A673 (cell line): ENCODE measurements around the gene ARHGAP15. TPM values are rescaled to one million over a fixed set of nuclear protein-coding genes. Genes with fewer than 3 reads are reported as not detected.

ENCODE experiments used
- BruUV-seq: library from RNA; stranded (reverse); fragments of 400-500 nt; replicated peaks from 2 replicates; lab custom pipeline; 2021; lab: Mats Ljungman, UMichigan
- CTCF ChIA-PET: fragments of 300-600 bp; sonication (Branson Sonifier 250); formaldehyde crosslinking; loops from one replicate; lab custom pipeline; 2022; ENCODE audit warnings: antibody characterized with exemption; lab: Charles Lee
- POLR2A ChIA-PET: fragments of 300-600 bp; sonication (Branson Sonifier 250); formaldehyde crosslinking; loops from one replicate; lab custom pipeline; 2022; ENCODE audit warnings: antibody characterized with exemption; ENCODE audit not compliant: low non-redundant PET; lab: Charles Lee
- DNase-seq: peaks from one replicate; pipeline ENCODE4 v3.0.0-alpha.2; 2015; ENCODE audit warnings: low spot score
- H3K27ac ChIP-seq: fragments of 200-600 bp; sonication (generic); 2 replicates; pipeline ENCODE4 v1.5.1; 2016; ENCODE audit warnings: mixed run types, low read depth, mild to moderate bottlenecking, mixed read lengths, antibody characterized with exemption, low read length; ENCODE audit not compliant: poor library complexity, severe bottlenecking
- H3K27me3 ChIP-seq: fragments of 200-600 bp; sonication (generic); replicated peaks from 2 replicates; pipeline ENCODE4 v1.6.1; 2017; ENCODE audit warnings: mixed run types, low read depth, mild to moderate bottlenecking, mixed read lengths, antibody characterized with exemption, low read length; ENCODE audit not compliant: insufficient read depth, poor library complexity
- H3K36me3 ChIP-seq: fragments of 200-600 bp; sonication (generic); 2 replicates; pipeline ENCODE4 v1.6.1; 2016; ENCODE audit warnings: mixed run types, mild to moderate bottlenecking, mixed read lengths, antibody characterized with exemption, low read length; ENCODE audit not compliant: insufficient read depth, poor library complexity, severe bottlenecking
- H3K4me1 ChIP-seq: fragments of 200-600 bp; sonication (generic); 2 replicates; pipeline ENCODE4 v1.6.1; 2017; ENCODE audit warnings: mixed run types, mild to moderate bottlenecking, mixed read lengths, antibody characterized with exemption, low read length; ENCODE audit not compliant: insufficient read depth, poor library complexity, severe bottlenecking
- H3K4me3 ChIP-seq: fragments of 200-600 bp; sonication (generic); 2 replicates; pipeline ENCODE4 v1.5.1; 2016; ENCODE audit warnings: low read depth, mixed run types, mild to moderate bottlenecking, mixed read lengths, low read length; ENCODE audit not compliant: poor library complexity, severe bottlenecking
- H3K9me3 ChIP-seq: fragments of 200-600 bp; sonication (generic); 2 replicates; pipeline ENCODE4 v1.6.1; 2016; ENCODE audit warnings: mixed run types, low read depth, mild to moderate bottlenecking, mixed read lengths, antibody characterized with exemption, low read length; ENCODE audit not compliant: poor library complexity, severe bottlenecking
- EZH2 ChIP-seq: fragments of 200-600 bp; sonication (generic); IDR thresholded peaks from 2 replicates; pipeline ENCODE4 v1.6.1; 2017; ENCODE audit warnings: borderline replicate concordance, low read depth, mild to moderate bottlenecking, mixed read lengths, antibody characterized with exemption, low read length; ENCODE audit not compliant: poor library complexity, severe bottlenecking
- intact Hi-C: fragments of 100-400 bp; cut with micrococcal nuclease; formaldehyde crosslinking; loops from one replicate; pipeline ENCODE4 v1.10.0; 2022; ENCODE audit not compliant: unreplicated experiment
- total RNA-seq: library from RNA; stranded (reverse); gene quantifications from 2 replicates; pipeline ENCODE4 v1.2.3, GENCODE V29; 2021
- TF ChIP-seq, protein P1 (sequence below): fragments of 300-800, 200-600 bp; sonication (generic); conservative IDR thresholded peaks from 2 replicates; pipeline ENCODE4 v1.5.1; 2017; ENCODE audit warnings: low read depth, mild to moderate bottlenecking, antibody characterized with exemption, low read length, moderate library complexity, mixed read lengths

Gene ARHGAP15
- total RNA-seq, 1 experiment from 2014 or later, result not detected

DNA sequence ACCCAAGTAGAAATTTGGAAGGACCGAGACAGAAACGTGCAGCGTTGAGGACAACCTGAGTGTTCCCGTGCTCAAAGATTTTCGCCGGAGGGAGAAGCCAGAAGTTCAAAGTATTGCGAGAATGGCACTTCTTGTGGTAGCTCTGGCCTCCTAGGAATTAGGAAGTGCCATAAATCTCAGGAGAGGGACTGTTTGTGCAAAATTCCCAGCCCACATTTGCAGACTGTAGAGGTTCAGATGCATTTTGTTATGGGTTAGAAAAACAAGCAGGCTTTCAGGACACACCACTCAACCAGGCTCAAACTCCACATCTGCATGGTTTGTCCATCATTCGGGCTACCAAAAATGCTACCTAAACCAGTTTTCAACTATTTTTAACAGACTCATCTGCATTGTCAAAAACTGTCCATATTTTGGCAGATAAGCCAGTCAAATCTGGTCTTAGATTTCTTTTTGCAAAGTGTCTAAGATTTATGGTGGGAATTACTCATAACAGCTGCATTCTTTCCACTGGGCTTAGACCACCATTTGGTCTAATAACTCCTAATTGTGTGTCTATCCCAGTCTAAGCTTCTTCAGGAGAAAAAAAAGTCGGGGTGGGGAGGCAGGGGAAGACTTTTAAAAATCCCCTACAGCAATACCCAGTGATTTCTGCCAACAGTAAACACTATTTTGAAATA lies 422.9 kb downstream of the ARHGAP15 start:
- Histone ChIP-seq H3K4me3 (no peak overlapping the region), H3K27ac (no peak overlapping the region), H3K4me1 (peaks cover 9% of the 10 kb centered on the region), H3K9me3 (no peaks in the 10 kb centered on the region), H3K27me3 (no peaks in the 10 kb centered on the region), H3K36me3 (no peaks in the 10 kb centered on the region)
- CTCF ChIA-PET, result no interaction called here
- TF ChIP-seq EZH2, result no peak
- TF ChIP-seq, protein P1, sequence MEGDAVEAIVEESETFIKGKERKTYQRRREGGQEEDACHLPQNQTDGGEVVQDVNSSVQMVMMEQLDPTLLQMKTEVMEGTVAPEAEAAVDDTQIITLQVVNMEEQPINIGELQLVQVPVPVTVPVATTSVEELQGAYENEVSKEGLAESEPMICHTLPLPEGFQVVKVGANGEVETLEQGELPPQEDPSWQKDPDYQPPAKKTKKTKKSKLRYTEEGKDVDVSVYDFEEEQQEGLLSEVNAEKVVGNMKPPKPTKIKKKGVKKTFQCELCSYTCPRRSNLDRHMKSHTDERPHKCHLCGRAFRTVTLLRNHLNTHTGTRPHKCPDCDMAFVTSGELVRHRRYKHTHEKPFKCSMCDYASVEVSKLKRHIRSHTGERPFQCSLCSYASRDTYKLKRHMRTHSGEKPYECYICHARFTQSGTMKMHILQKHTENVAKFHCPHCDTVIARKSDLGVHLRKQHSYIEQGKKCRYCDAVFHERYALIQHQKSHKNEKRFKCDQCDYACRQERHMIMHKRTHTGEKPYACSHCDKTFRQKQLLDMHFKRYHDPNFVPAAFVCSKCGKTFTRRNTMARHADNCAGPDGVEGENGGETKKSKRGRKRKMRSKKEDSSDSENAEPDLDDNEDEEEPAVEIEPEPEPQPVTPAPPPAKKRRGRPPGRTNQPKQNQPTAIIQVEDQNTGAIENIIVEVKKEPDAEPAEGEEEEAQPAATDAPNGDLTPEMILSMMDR, result no peak
- intact Hi-C loops, result no loop called here
- no peak for DNase-seq
- BruUV-seq, result no TSS peak
- POLR2A ChIA-PET, result interaction anchor here (0.5 kb wide), 1 partner anchor 97 kb away, joined by 4 read pairs; no protein-coding TSS in a partner anchor

DNA sequence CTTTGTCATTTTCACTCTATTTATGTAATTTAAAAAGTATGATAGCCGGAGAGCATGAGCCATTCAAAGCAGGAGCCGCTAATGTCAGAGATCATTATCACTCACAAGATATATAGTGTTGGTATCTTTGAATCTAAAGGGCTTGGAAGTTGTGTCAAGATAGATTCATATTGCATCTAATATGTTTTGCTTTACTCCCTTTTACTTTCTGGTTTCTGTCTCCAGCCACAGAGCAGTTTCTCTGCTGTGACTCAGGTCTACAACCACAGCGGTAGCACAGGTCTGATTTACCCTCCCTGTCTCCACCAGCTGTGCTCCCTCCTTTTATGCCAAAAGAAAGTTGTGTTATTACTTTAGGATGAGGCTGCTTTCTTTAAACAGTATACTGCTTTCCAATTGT lies 424.0 kb downstream of the ARHGAP15 start:
- DNase-seq, result no peak
- H3K27me3 ChIP-seq, result no peaks in the 10 kb centered on the region
- H3K9me3 ChIP-seq, result no peaks in the 10 kb centered on the region
- intact Hi-C loops, result no loop called here
- CTCF ChIA-PET, result no interaction called here
- no peaks in the 10 kb centered on the region for H3K36me3 ChIP-seq
- no TSS peak for BruUV-seq
- H3K27ac ChIP-seq, result no peak overlapping the region
- H3K4me1 ChIP-seq, result peaks cover 9% of the 10 kb centered on the region
- POLR2A ChIA-PET, result no interaction called here
- H3K4me3 ChIP-seq, result no peak overlapping the region
- TF ChIP-seq, protein P1, result no peak
- no peak for TF ChIP-seq EZH2

DNA sequence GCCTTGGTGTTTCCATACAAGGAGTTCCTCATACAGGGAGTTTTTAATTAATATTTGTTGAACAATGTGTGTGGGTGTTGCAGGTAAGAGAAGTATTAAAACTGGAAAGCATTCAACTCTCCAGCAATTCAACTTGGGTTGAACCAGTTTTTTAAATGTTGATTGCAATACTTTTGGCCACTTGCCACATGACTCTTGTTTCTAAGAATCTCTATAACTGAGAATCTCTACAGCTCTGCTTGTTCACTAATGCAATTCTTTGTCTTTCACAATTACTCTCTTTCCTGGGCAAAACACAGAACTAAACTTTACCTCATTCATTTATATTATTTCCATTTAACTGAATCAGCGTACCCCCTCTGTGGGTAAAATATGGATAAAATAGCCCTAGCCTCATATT lies 429.4 kb downstream of the ARHGAP15 start:
- Histone ChIP-seq H3K27me3 (no peaks in the 10 kb centered on the region), H3K4me1 (no peaks in the 10 kb centered on the region), H3K9me3 (no peaks in the 10 kb centered on the region), H3K36me3 (no peaks in the 10 kb centered on the region), H3K4me3 (no peak overlapping the region), H3K27ac (no peak overlapping the region)
- DNase-seq, result no peak
- POLR2A ChIA-PET, result no interaction called here
- TF ChIP-seq, protein P1, result no peak
- no peak for TF ChIP-seq EZH2
- BruUV-seq, result no TSS peak
- CTCF ChIA-PET, result no interaction called here
- intact Hi-C loops, result no loop called here
